ENCODE measurements around the gene RRP1. TPM values are rescaled to one million over a fixed set of nuclear protein-coding genes. Genes with fewer than 3 reads are reported as not detected.

The RRP1 gene
- total and polyA plus RNA-seq, 2 of the 13 experiments (the other 11 are each of a cell fraction or from before 2014, with no cell fraction given): 20.1 to 35.1 TPM

GRCh38 chr21:43782431-43783097 lies 6.8 kb upstream of the RRP1 start:
- Histone ChIP-seq H3K4me1 (ENCODE audit: insufficient read depth, low read length) (peaks cover 73% of the 10 kb centered on the region), H2AFZ (ENCODE audit: low read length) (no peak overlapping the region), H3K9ac (ENCODE audit: insufficient read depth, low read depth, low read length) (0 out of 2 replicates have a peak overlapping the region, but pooled peaks have one; percentile 1), H3K79me2 (ENCODE audit: insufficient read depth, low read length) (no peaks in the 10 kb centered on the region), H4K20me1 (ENCODE audit: insufficient read depth, low read length) (no peaks in the 10 kb centered on the region), H3K27ac (ENCODE audit: extremely low read length, insufficient read depth, low read length) (peak overlapping the region; percentile 76), H3K9me3 (ENCODE audit: low read length) (no peaks in the 10 kb centered on the region), H3K27me3 (ENCODE audit: control insufficient read depth in 1 of 2, insufficient read depth in 2 of 2, low read length in 2 of 2) (no peaks in the 10 kb centered on the region), H3K36me3 (replicated peaks in 1 of 2; ENCODE audit: control insufficient read depth in 1 of 2, insufficient read depth in 2 of 2, low read length in 2 of 2) (no peaks in the 10 kb centered on the region), H3K4me3 (replicated peaks in 1 of 3; ENCODE audit: insufficient read depth in 1 of 3, low read depth in 2 of 3, low read length in 3 of 3) (peak overlapping the region in 1 of 3 experiments; percentile 41; a peak in 2 of 6 replicates), H3K4me2 (ENCODE audit: low read depth, low read length) (peak overlapping the region; percentile 62)
- ATAC-seq (no peak), DNase-seq (ENCODE audit: low spot score) (no peak), FAIRE-seq (no peak)
- intact Hi-C loops (cut with micrococcal nuclease; ENCODE audit: unreplicated experiment): no loop called here
- ChIA-PET POLR2A (interaction anchor here (0.7 to 1.6 kb wide), 3 partner anchors 9 to 54 kb away, joined by 3 to 18 read pairs (median 4); no protein-coding TSS in a partner anchor), CTCF (ENCODE audit: low intra/inter-chr PET ratio, low total read pairs) (no interaction called here)
- WGBS (ENCODE audit: low lambda C conversion rate): 54% methylated on average over 5 of the region's 5 CpGs
- in situ Hi-C loops (cut with HindIII; ENCODE audit: extremely low pct_ligation_motif_present, low pct_unique_long_range_greater_than_20kb): no loop called here
- BruUV-seq (replicated peaks): no TSS peak
- no peak for TF ChIP-seq NFIB (CRISPR knock-in tag; IDR thresholded peaks at IDR 0.05; ENCODE audit: borderline replicate concordance)
- TF ChIP-seq ZSCAN21 (CRISPR knock-in tag; IDR thresholded peaks at IDR 0.05; ENCODE audit: borderline replicate concordance): no peak
- TF ChIP-seq ZNF615 (CRISPR knock-in tag; IDR thresholded peaks at IDR 0.05; ENCODE audit: borderline replicate concordance): no peak
- no peak for TF ChIP-seq PAXIP1 (CRISPR knock-in tag; conservative IDR thresholded peaks at IDR 0.05)
- TF ChIP-seq ZNF44 (CRISPR knock-in tag; IDR thresholded peaks at IDR 0.05): no peak
- 0 out of 2 replicates have a peak, but pooled peaks have one; percentile 3 for TF ChIP-seq GFI1 (CRISPR knock-in tag; IDR thresholded peaks at IDR 0.05; ENCODE audit: borderline replicate concordance)
- no peak for TF ChIP-seq ZNF496 (CRISPR knock-in tag; IDR thresholded peaks at IDR 0.05; ENCODE audit: insufficient replicate concordance)
- TF ChIP-seq ZSCAN29 (CRISPR knock-in tag; conservative IDR thresholded peaks at IDR 0.05): no peak
- no peak for TF ChIP-seq REPIN1 (CRISPR knock-in tag; IDR thresholded peaks at IDR 0.05; ENCODE audit: borderline replicate concordance, low read depth)
- peak; percentile 2; the same call in 1 of the 2 replicates for TF ChIP-seq SIX1 (CRISPR knock-in tag; IDR thresholded peaks at IDR 0.05; ENCODE audit: borderline replicate concordance)
- TF ChIP-seq IKZF5 (CRISPR knock-in tag; IDR thresholded peaks at IDR 0.05): no peak
- no peak for TF ChIP-seq PRDM15 (CRISPR knock-in tag; IDR thresholded peaks at IDR 0.05)
- TF ChIP-seq ZNF143 (CRISPR knock-in tag; IDR thresholded peaks at IDR 0.05): no peak
